Trophoblast cell (in vitro differentiated cells and primary cell): ENCODE data around the gene MAST4.

ENCODE experiments used
- DNase-seq, 2 donors: peaks; one replicate each; pipeline ENCODE4 v3.0.0-alpha.2; 2016
- H2AFZ ChIP-seq: 2 replicates; pipeline ENCODE4 v1.6.1; 2013; ENCODE audit warnings: low read length, moderate library complexity, mild to moderate bottlenecking; ENCODE audit not compliant: insufficient read depth, poor library complexity
- H2AK5ac ChIP-seq: 2 replicates; pipeline ENCODE4 v1.6.1; 2013; ENCODE audit warnings: mild to moderate bottlenecking, low read length
- H2BK120ac ChIP-seq: 2 replicates; pipeline ENCODE4 v1.6.1; 2013; ENCODE audit warnings: low read length, mild to moderate bottlenecking, moderate library complexity; ENCODE audit not compliant: insufficient read depth, poor library complexity
- H2BK12ac ChIP-seq: 2 replicates; pipeline ENCODE4 v1.6.1; 2013; ENCODE audit warnings: mild to moderate bottlenecking, low read length, moderate library complexity
- H2BK5ac ChIP-seq: 2 replicates; pipeline ENCODE4 v1.6.1; 2013; ENCODE audit warnings: low read length, low read depth, moderate library complexity, mild to moderate bottlenecking; ENCODE audit not compliant: poor library complexity
- H3K14ac ChIP-seq: 2 replicates; pipeline ENCODE4 v1.6.1; 2013; ENCODE audit warnings: mild to moderate bottlenecking, low read length
- H3K18ac ChIP-seq: 2 replicates; pipeline ENCODE4 v1.6.1; 2013; ENCODE audit warnings: mild to moderate bottlenecking, low read length
- H3K23ac ChIP-seq: 2 replicates; pipeline ENCODE4 v1.6.1; 2013; ENCODE audit warnings: low read length
- H3K27ac ChIP-seq: 2 replicates; pipeline ENCODE4 v1.5.1; 2013; ENCODE audit warnings: low read depth, mild to moderate bottlenecking, inconsistent platforms, low read length, moderate library complexity
- H3K27me3 ChIP-seq: 2 replicates; pipeline ENCODE4 v1.6.1; 2013; ENCODE audit warnings: inconsistent platforms, mild to moderate bottlenecking, low read length, moderate library complexity; ENCODE audit not compliant: insufficient read depth
- H3K36me3 ChIP-seq, 2 experiments: 1 replicate in 1 of 2; 2 replicates in 1 of 2; pipeline ENCODE4 v1.6.1; 2013; ENCODE audit warnings: low read length in 2 of 2, mild to moderate bottlenecking in 2 of 2, moderate library complexity in 1 of 2; ENCODE audit not compliant: insufficient read depth in 2 of 2, control insufficient read depth in 1 of 2
- H3K4ac ChIP-seq: 2 replicates; pipeline ENCODE4 v1.6.1; 2013; ENCODE audit warnings: low read depth, mild to moderate bottlenecking, low read length, moderate library complexity
- H3K4me1 ChIP-seq, 2 experiments: 1 replicate in 1 of 2; 2 replicates in 1 of 2; pipeline ENCODE4 v1.6.1; 2013; ENCODE audit warnings: low read length in 2 of 2, mild to moderate bottlenecking in 2 of 2, moderate library complexity in 1 of 2; ENCODE audit not compliant: insufficient read depth in 2 of 2, control insufficient read depth in 1 of 2
- H3K4me2 ChIP-seq: 2 replicates; pipeline ENCODE4 v1.6.1; 2013; ENCODE audit warnings: inconsistent platforms, mild to moderate bottlenecking, low read length, moderate library complexity
- H3K4me3 ChIP-seq: 2 replicates; pipeline ENCODE4 v1.5.1; 2013; ENCODE audit warnings: mild to moderate bottlenecking, low read depth, low read length, inconsistent platforms
- H3K79me1 ChIP-seq: one replicate; pipeline ENCODE4 v1.6.1; 2013; ENCODE audit warnings: low read length
- H3K79me2 ChIP-seq: 2 replicates; pipeline ENCODE4 v1.6.1; 2013; ENCODE audit warnings: low read length, mild to moderate bottlenecking; ENCODE audit not compliant: control insufficient read depth, insufficient read depth, poor library complexity
- H3K9ac ChIP-seq: 2 replicates; pipeline ENCODE4 v1.6.1; 2013; ENCODE audit warnings: mild to moderate bottlenecking, low read length
- H3K9me3 ChIP-seq: 2 replicates; pipeline ENCODE4 v1.6.1; 2013; ENCODE audit warnings: low read depth, mild to moderate bottlenecking, control low read depth, inconsistent platforms, low read length; ENCODE audit not compliant: insufficient read depth
- H4K12ac ChIP-seq: 2 replicates; pipeline ENCODE4 v1.6.1; 2013; ENCODE audit warnings: low read depth, mild to moderate bottlenecking, low read length, moderate library complexity
- H4K8ac ChIP-seq: 2 replicates; pipeline ENCODE4 v1.6.1; 2013; ENCODE audit warnings: low read depth, mild to moderate bottlenecking, low read length, moderate library complexity
- H4K91ac ChIP-seq: one replicate; pipeline ENCODE4 v1.6.1; 2013; ENCODE audit warnings: low read depth, mild to moderate bottlenecking, low read length, moderate library complexity
- WGBS: extraction: QIAGEN DNeasy Blood & Tissue Kit; methylation state at CpG from one replicate; pipeline ENCODE4 v1.1.7; 2013; ENCODE audit warnings: missing lambda C conversion rate; ENCODE audit not compliant: insufficient read length, insufficient coverage; ENCODE audit errors: extremely low coverage; 5-methylcytosine and 5-hydroxymethylcytosine counted together

The MAST4 gene

GRCh38 chr5:67135381-67135984, 539.3 kb downstream of the MAST4 start:
- H3K36me3 ChIP-seq, result peaks cover 0 to 7% of the 10 kb centered on the region in 2 experiments
- H3K79me1 ChIP-seq, result no peaks in the 10 kb centered on the region
- no peaks in the 10 kb centered on the region for H3K4me1 ChIP-seq

DNA sequence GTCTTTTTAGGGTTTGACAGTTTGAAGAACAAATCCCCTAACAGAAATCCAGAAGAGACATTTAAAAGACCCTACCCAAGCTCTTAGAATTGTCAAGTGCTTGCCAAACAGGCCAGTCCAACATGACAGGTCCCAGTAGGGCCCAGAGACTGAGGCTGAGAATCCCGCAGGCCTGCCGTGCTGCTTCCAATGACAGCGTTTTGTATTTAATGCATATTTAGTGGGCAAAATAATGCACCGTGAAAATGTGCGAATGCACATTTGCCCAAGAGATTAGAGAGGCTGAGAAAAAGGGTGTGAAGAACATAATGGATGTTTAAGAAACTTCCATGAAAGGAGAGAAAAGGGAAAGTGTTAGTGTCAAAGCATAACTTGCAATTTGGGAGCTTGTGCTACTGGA, 542.8 kb downstream of the MAST4 start:
- no CpG with 5 or more reads among the region's 5 CpGs for WGBS
- Histone ChIP-seq H3K14ac (no peak overlapping the region), H3K18ac (no peak overlapping the region), H3K9ac (no peak overlapping the region), H2BK5ac (no peak overlapping the region), H4K8ac (no peak overlapping the region), H3K79me2 (no peaks in the 10 kb centered on the region), H2BK12ac (no peak overlapping the region), H3K27ac (no peak overlapping the region), H2AFZ (no peak overlapping the region), H3K9me3 (no peaks in the 10 kb centered on the region), H3K23ac (no peak overlapping the region), H3K4me1 (no peaks in the 10 kb centered on the region), H3K4me2 (no peak overlapping the region), H2BK120ac (no peak overlapping the region), H4K91ac (no peak overlapping the region), H3K79me1 (no peaks in the 10 kb centered on the region), H3K27me3 (no peaks in the 10 kb centered on the region), H2AK5ac (no peak overlapping the region), H3K4me3 (no peak overlapping the region), H3K36me3 (peaks cover 0 to 10% of the 10 kb centered on the region in 2 experiments), H3K4ac (no peak overlapping the region), H4K12ac (no peak overlapping the region)
- DNase-seq, result no peak

More at GRCh38 chr5:67135381-67135984, 539.3 kb downstream of the MAST4 start:
- H2AK5ac ChIP-seq, result no peak overlapping the region
- H4K91ac ChIP-seq, result no peak overlapping the region
- H3K14ac ChIP-seq, result no peak overlapping the region
- no peak overlapping the region for H3K18ac ChIP-seq
- H3K4ac ChIP-seq, result no peak overlapping the region
- no peaks in the 10 kb centered on the region for H3K79me2 ChIP-seq
- DNase-seq, result no peak
- H2BK120ac ChIP-seq, result no peak overlapping the region
- H3K4me3 ChIP-seq, result no peak overlapping the region
- no peak overlapping the region for H2AFZ ChIP-seq
- H2BK5ac ChIP-seq, result no peak overlapping the region
- H3K27ac ChIP-seq, result no peak overlapping the region
- no peak overlapping the region for H2BK12ac ChIP-seq
- no peaks in the 10 kb centered on the region for H3K27me3 ChIP-seq
- no peak overlapping the region for H3K23ac ChIP-seq
- no CpG with 5 or more reads among the region's 6 CpGs for WGBS
- H3K9me3 ChIP-seq, result no peaks in the 10 kb centered on the region
- H4K8ac ChIP-seq, result no peak overlapping the region
- H3K4me2 ChIP-seq, result no peak overlapping the region
- H4K12ac ChIP-seq, result no peak overlapping the region
- H3K9ac ChIP-seq, result no peak overlapping the region

DNA sequence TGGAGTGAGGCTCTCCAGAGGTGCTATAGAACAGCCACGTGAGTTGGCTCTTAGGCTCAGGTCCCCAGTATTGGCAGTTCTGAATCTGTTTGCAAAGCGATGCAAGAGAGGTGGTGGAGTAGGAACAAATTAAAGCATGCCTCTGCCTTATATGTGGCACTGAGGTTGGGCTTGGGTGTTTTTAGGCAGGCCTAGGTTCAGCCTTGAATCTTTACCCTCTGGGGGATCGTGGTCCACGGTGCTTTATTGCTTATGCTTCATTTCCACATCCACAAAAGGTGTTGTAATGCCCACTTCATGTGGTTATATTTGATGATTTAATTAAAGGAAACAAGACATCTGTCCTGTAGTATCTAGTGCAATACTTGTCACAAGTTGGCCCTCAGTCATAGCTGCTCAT, 544.2 kb downstream of the MAST4 start:
- Histone ChIP-seq H4K91ac (no peak overlapping the region), H3K27me3 (no peaks in the 10 kb centered on the region), H2BK5ac (no peak overlapping the region), H2BK12ac (no peak overlapping the region), H2AK5ac (no peak overlapping the region), H3K14ac (no peak overlapping the region), H3K36me3 (peaks cover 4 to 13% of the 10 kb centered on the region in 2 experiments), H3K9ac (no peak overlapping the region), H3K79me1 (no peaks in the 10 kb centered on the region), H3K18ac (no peak overlapping the region), H4K12ac (no peak overlapping the region), H3K4me2 (no peak overlapping the region), H3K23ac (no peak overlapping the region), H4K8ac (no peak overlapping the region), H2BK120ac (no peak overlapping the region), H3K27ac (no peak overlapping the region), H2AFZ (no peak overlapping the region), H3K4ac (no peak overlapping the region), H3K4me1 (no peaks in the 10 kb centered on the region), H3K79me2 (no peaks in the 10 kb centered on the region), H3K4me3 (no peak overlapping the region), H3K9me3 (no peaks in the 10 kb centered on the region)
- DNase-seq, result no peak
- WGBS, result no CpG with 5 or more reads among the region's 4 CpGs

DNA sequence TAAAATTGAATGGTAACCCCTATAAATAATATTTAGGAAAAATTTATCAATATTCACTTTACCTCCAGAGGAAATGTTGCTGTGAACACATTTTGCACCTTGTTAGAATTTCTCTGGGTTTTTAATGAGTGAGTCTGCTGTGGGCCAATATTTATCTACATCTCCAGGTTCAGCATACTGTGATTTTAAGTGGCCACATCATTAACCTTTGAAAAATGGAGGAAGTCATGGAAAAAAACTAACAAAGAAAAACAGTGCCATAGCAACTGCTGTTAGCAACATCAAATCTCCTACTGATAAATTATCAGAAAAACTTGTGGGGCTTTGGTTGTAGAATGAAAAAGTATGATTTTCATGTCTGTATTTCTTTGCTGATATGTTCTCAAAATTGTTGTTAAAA, 545.5 kb downstream of the MAST4 start:
- no peak overlapping the region for H4K8ac ChIP-seq
- H3K4me2 ChIP-seq, result no peak overlapping the region
- no peak overlapping the region for H3K27ac ChIP-seq
- H4K12ac ChIP-seq, result no peak overlapping the region
- H3K27me3 ChIP-seq, result no peaks in the 10 kb centered on the region
- no peak overlapping the region for H3K9ac ChIP-seq
- no peak overlapping the region for H3K18ac ChIP-seq
- no peak overlapping the region for H2BK12ac ChIP-seq
- H3K4me1 ChIP-seq, result no peaks in the 10 kb centered on the region
- no peak overlapping the region for H2AK5ac ChIP-seq
- H2BK120ac ChIP-seq, result no peak overlapping the region
- DNase-seq, result no peak
- H3K4ac ChIP-seq, result no peak overlapping the region
- no peaks in the 10 kb centered on the region for H3K79me2 ChIP-seq
- no peaks in the 10 kb centered on the region for H3K9me3 ChIP-seq
- no peak overlapping the region for H3K14ac ChIP-seq
- H3K36me3 ChIP-seq, result peaks cover 5 to 17% of the 10 kb centered on the region in 2 experiments
- no peak overlapping the region for H3K23ac ChIP-seq
- no peak overlapping the region for H2BK5ac ChIP-seq
- H2AFZ ChIP-seq, result no peak overlapping the region
- H3K4me3 ChIP-seq, result no peak overlapping the region
- H3K79me1 ChIP-seq, result no peaks in the 10 kb centered on the region
- H4K91ac ChIP-seq, result no peak overlapping the region
